Measurements from ENCODE around the gene TGFBR2.
"Not testable (repeated sequence)": the region's sequence is repeated elsewhere in the genome, so short reads cannot be mapped to it uniquely, and the experiment has no call there.

TGFBR2 gene

DNA sequence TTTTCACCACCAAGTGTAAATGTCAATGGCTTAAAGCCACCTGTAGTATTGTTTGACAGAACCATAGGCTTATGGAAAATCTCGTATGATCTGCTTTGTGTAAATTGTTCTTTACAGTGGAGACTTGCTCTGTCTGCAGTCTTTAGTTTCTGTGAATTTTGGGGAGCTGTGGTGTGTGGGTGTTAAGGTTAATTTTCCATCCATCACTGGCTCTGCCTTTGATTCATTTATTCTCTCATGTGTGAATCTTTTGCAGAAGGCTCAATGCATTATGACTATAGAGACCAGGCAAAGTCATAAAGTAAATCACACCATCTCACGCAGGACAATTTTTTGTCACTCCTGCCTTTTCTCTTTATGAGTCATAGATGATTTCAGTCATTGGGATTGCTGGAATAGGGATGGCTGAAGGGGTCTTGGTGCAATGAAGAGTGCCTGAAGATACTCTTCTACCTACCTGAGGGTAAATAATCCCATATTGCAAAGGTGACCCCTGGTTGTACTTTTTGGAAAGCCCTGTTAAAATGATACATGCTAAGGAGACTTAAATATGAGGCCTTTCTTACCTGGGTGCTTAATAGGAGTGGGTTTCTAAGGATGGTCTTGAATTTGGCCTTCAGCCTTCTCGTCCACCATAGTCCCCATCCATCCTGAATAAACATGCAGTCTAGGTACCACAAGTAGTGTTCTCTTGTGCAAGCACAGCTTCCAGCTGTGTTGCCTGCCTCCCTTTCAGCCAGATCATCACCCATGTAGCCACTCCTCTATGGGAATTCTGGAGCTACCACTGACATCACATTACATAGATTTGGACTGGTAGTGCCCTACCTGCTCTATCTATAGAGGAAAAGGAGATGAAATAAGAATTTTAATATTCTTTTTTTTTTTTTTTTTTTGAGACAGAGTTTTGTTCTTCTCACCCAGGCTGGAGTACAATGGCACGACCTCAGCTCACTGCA is 14.3 kb downstream of the TGFBR2 start:
- DNase-seq: no peak

DNA sequence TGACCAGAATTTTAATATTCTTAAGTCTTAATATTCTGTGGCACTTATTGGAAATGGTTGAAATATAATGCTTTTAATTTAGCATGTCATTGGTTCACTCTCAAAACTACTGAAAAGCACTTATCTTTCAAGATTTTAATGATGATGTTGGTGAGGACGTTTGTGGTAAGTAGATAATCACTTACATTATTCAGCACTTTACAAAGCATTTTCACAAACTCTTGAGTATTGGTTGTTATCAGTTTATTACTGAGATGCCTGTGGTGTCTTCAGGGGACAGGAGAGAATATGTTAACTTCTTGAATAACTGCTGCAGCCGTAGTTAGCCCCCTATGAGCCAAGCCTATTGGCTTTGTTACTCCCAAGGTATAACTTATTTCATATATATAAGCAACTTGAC is 15.2 kb downstream of the TGFBR2 start:
- DNase-seq: no peak

DNA sequence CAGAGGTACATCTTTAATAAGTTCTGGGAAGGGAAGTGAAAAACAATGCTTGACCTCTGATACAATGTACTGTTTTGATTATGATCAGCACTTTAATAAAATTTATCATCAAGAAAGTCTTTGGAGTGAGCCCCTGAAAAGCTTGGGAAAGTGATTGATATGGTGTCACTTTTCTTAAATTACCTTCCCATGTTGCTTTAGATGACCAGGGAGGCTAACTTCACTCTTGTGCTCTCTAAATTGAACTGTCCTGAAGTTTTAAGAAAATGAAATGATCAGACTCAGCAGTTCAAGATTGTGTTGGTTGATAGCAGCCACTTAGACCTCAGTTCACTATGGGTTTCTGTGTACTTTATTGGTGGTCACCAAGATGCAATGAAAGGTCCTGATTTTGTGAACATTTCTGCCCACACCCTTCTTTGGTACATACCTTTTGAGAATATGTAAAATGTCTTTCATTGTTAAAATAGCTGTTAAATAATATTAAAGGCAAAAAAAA is 15.7 kb downstream of the TGFBR2 start:
- DNase-seq: no peak

DNA sequence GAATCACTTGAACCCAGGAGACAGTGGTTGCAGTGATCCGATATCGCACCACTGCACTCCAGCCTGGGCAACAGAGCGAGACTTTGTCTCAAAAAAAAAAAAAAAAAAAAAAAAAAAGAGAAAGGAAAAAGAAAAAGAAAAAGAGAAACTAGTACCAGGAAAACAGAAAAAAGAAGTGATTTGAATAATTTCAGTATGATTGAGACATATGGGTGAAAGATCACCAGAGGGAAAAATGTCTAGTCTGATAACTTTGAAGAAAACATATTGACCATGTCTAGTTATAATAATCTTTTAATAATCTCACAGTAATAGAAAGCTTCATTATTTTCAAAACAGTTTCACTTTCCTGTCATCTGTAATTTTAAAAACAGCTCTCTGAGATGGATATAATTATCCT is 16.4 kb downstream of the TGFBR2 start:
- no peak for DNase-seq

DNA sequence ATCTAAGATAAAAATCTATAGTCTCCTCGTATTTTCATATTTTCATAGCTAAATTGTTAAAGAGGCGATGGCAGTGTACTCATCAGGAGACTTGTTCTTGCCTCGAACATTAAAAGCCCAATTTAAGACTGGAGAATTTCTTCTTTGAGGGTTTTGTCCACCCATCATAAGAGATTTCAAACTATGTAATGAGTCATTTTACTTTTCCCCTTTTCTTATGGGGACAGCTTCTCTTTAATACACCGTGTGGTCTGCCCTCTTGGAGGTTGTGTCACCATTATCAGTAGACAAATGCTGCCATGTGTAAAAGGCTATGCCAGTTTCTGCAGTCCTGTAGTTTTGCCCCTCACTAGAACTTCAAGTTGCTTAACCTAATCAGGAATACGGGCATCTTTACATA is 16.9 kb downstream of the TGFBR2 start:
- no peak for DNase-seq

DNA sequence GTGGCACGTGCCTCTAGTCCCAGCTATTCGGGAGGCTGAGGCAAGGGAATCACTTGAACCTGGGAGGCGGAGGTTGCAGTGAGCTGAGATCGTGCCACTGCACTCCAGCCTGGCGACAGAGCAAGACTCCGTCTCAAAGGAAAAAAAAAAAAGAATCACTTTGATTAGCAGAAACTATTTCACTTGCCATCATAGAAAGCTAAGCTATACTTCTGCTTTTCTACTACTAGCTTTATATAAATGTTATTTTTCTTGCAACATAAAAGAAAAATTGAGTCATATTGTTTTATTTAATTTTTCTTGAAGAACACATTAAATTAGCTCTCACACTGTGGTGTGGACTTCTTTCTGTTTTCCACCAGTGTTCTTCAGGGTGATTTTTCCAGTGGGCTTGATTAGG is 18.1 kb downstream of the TGFBR2 start:
- not testable (repeated sequence) for DNase-seq

DNA sequence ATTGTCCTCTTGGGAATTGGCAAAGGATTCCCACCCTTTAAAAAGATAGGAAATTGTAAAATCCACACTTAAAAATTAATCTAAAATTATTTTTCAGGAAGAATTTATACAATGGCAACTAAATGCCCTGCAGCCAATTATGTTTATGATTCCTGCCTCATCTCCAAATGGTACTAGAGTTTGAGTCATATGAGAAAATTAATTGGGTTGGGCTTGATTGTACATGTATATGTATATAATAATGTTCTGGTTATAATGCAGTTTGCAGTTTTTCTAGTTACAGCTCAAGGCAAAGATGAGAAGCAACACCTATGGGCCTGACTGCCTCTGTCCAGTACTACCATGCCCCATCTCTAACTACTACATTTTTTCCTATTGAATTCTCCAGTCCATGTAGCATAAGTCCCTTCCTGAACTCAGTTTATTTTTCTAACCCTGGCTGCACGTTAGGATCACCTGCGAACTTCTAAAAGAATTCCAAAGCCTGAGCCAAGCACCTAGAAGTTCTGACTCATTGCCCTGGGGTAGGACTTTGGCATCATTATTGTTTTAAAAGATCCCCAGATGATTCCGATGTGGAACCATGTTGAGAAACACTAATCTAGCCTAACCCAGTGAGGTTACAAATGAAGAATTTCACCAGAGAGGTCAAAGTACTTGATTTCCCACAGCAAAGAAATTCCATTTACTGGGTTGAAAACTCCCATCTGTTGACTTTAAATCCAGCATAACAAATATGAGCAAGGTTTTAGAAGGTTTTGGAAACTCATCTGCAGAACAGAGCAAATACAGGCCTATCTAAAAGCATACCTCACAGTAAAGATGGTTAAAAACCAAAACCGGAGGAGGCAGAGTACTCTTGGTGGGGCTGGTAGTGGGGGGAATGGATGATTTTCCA is 19.4 kb downstream of the TGFBR2 start:
- DNase-seq: no peak

DNA sequence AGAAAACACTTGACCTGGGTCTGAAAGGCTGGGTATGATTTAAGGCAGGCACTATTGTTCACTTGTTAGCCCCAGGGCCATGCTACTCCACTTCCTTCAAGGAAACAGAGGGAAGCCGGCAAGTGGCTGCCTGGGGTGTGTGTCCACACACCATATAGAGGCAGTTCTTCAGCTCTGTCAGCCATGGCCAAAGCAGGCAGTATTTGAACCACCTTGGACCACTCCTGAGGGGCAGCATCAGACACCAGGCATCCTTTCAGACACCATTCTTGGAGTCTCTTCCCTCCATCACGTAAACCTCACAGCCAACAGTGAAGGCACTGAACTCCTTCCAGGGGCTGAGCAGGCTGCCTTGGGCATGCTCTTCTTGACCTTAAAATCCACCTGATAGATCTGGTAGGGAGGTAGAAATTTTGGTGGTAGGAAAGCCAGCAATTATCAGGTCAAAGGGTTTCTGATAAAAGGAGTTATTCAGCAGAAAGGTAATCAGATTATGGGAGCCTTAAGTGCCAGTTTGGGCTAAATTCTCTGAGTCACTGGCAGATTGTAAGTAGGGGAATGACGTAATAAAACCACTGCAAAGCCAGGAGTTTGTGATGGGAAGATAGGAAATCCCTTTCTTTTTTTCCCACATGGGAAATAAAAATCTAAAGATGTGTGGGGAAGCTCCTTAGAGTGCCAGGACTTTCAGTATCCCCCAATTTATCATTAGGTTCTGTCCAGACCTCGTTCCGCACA is 20.2 kb downstream of the TGFBR2 start:
- DNase-seq: no peak

DNA sequence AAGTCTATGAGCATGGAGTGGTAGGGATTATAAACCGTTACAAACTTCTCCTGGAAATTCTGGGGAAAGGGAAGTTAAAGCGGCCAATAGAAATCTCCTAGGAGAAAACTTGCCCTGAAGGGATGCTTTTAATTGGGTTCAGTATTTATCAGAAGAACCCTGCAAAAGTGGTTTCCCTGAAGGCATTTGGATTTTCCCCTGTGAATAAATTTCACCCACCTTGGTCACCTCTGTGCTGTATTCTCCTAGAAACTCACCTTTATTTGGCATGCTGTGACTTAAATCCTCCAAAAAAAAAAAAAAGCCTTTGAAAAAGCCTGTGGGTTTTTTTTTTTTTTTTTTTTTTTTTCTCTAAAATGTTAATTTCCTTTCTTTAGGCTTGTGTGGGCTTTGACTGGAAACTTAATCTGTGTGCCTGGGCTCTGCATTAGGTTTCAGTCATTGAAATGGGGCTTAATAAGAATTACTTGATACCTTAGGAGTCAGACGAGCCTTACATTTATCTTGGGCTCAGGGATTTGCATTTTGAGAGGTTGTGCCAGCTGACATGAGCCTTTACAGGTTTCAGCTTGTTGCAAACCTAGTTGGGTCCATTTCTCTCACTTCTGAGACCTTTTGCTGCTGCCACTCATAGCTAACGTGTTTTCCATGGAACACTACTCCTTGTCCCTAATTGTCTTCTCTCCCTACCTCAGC is 22.0 kb downstream of the TGFBR2 start:
- DNase-seq: no peak

DNA sequence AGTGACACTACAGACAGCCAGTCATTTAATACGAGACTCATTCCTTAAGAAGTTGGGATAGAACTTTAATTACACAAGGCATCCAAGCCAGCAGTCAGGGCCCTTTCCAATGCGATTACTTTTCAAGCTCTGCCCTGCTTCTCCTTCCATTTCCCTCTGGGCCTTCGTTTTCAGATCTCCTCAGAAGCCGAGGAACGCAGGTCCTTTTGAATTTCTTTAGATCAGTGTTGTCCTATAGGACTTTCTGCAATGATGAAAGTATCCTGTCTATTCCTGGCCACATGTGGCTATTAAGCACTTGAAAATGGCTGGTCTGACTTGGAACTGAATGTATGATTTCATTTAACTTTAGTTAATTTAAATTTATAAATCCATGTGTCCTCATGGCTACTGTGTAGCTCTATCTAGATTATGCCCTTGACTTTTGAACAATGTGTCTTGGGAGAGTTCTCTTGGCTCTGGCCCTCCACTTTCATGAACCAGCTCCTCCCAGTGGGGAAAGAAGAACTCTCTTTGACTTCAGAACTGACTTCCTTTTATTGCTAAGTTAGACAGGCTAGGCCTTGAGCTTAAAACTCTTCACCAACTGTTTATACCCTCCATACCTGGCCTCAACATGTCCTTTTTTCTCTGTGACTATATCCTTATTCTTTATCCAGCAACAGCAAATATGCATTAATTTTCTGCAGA is 22.6 kb downstream of the TGFBR2 start:
- no peak for DNase-seq

DNA sequence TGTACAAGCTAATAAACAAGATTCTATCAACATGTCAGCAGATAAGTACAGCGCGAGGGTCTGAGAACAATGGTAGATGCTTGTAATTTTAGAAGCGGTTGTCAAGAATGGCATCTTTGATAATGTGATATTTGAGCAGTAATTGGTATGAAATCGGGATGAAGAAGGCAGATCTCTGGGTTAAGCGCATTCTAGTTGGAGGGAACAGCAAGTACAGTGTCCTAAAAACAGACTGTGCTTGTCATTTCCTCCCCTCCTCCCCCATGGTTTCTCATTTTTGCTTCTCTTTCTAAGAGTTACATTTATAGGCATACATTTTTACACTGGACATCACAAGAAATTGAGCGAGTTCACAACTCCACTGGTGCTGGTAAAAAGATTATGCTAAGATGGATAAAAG is 23.3 kb downstream of the TGFBR2 start:
- DNase-seq: no peak

DNA sequence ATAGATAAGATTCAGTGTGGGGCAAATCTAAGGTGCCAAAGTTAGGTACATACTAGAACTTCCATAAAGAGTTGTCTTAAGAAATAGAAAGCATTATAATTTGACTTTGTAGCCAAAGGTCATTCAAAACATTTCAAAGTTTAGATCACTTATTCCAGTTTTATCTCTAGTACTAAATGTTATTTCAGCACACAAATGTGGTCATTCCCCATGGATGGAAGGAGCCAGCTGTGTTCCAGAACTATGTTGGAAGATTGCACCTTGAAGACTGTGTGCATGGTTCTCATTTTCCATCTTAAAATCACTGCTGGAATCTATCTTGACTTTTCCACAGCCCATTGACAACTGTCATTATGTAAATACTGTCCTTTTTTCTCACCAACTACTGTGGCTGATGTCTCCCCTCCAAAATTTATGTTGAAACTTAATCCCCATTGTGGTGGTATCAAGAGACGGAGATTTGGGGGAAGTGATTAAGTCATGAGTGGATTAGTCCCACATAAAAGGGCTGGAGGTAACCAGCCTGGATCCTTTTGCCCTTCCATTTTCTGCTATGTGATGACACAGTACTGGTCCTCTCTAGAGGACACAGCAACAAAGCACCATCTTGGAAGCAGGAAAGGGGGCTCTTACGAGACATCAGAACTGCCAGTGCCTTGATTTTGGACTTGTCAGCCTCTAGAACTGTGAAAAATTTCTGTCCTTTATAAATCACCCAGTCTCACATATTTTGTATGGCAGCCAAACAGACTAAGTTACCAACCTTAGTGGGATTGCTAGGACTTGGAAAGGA is 24.0 kb downstream of the TGFBR2 start:
- no peak for DNase-seq

DNA sequence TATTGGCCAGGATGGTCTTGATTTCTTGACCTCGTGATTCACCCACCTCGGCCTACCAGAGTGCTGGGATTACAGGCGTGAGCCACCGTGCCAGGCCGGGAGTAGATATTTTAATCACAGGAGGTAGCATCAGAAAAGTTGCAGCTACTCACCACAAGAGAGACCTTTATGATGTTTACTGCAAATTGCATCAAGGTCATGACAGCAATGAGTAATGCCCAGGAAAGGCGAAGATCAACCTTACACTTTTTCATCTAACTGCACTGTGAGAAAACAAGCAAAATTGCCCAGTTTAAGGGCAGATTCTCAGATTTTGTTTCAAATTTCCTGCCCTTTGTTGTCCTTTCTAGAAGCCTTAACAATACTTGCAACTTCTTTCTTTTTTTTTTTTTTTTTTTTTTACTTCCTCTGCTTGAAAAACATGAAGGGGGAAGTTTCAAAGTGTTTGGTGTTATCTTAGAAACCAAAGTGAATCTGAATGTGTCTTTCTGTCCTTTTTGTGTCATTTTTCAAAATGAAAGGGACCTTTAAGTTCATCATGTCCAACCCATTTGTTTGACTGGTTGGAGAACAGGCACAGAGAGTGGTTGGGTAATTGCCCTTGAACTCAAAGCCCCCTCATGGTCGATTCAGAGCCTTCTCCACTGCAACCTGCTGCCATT is 25.0 kb downstream of the TGFBR2 start:
- no peak for DNase-seq

DNA sequence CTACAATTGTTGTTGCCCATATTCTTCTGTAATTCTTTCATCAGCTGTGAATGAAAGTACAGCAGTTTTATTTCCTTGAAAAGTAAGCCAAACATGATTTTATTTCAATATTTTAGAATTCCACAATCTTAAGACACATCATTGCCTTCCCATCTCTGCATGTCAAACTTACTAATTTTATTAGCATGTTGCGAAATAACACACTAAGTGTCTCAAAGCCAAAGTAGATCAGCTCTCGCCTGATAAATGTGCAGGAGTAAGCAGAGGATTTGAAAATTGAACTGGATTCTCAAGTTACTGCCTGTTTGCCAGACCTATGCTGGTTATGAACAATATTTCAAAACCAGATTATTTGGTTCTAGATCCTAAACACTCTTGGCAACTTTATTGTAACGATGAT is 25.7 kb downstream of the TGFBR2 start:
- no peak for DNase-seq

DNA sequence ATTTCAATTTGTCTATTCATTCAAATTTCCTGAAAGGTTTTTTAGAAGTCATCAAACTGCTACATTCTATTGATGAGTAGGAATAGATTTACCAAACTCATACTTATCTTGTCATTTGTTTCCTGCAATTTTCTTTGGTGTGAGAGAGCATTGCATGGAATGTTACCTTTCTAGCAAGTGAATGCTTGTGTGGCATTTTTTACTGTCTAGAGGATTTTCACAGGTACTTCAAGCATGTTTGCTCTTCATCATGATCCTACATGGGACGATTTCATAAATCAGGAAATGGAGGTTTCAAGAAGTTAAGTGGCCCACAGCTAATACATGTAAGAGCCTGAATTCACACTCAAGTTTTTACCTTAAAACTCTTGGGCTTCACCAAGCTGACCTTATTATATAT is 26.1 kb downstream of the TGFBR2 start:
- no peak for DNase-seq

DNA sequence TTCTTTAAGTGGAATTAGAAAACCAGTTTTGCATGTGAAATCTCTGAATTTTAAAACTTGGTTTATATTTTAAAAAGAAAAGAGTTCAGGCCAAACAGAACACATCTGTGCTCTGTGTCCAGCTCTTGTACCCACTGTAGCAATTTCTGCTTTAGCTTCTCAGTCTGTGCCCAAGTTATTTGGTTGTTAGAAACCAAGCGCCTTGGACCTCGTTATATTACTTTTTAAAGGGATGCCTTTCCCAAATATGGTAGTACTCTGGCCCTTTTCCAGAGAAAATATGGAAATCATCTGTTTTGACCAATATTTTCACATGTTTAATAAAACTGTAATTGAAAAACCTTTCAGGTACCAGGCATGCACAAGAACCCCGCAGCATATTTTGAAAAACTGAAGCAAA is 27.3 kb downstream of the TGFBR2 start:
- no peak for DNase-seq

DNA sequence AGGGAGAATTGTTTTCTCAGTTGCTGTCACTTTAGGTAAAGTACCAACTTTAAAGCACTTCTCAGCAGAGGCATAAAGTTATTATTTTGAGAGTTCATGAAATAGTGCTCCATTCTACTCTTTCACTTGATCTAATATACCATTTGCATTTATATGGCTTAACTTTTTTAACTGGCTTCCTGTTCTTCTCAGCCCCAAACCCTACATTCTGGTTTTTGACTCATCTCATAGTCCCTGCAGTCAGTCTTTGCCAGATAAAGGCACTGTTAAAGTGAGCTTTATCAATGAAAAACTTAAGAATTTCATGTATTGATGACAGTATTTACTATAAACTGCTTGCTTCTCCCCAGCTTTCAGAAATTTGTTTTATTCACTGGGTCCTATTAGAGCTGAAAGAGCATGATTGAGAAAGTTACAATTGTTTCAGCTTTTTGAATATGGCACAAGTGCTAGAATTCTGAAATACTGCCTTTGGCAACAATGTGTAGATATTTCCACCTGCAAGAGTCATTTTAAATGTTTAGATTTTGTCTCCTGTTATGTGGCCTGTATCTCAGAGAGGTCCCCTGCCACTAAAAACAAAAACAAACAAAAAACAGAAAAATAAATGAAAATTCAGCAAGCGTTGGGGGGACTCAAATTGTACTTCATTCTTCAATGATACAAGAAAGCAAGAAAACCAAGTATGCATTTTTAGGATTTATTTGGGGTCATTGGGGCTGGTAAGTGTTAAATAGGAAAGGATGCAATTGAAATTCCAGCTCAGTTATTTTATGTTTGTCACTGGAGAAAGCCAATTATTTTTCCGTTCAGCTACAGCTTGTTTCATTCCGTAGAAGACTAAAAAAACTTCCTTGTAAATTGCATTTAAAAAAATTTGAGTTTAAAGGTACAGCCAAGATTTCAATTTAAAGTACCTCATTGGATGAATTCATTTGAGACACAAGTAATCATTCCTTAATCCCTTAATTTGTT is 28.6 kb downstream of the TGFBR2 start:
- no peak for DNase-seq

DNA sequence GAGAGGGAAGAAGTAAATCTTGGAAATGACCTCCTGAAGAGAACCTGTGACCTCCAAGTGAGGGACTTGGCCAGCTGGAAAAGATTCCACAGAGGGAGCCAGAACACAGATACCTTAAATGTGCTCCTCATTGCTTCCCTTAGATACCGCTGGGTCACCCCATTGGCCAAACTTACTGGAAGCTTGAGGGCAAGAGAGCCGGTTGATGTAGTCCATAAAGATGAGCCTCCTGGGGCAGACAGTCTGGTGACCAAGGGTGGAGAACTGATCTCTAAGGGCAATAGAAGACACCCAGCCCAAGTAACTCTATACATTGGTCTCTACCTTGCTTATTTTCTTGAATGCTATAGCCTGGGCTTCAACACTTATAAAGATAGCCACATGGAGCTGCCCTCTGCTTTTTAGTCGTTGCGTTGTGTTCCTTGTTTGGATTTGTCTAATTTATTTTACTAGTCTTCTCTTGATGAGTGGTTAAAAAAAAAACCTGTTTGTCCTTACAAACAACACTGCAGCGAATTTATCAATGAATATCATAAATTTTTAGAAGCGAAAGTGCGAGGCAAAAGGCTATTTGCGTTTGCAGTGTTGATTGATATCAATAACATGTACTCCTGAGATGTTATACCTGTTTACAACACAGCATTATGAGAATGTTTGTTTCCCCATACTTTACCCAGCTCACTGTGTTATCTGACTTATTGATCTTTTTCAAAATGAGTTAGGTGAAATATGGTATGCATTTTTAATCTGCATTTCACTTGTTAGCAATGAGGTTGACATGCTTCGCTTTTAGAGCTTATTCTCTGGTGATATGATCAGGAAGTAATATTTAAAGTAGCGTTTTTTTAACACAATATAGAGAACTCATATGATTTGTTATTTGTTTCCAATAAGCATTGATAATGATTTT is 31.2 kb downstream of the TGFBR2 start:
- DNase-seq: no peak

Measured in activated CD8-positive, alpha-beta memory T cell treated with anti-CD3 and anti-CD28 coated beads, Interleukin-2, amount 50 U/mL, for 48 hours (primary cell).